Gastroesophageal sphincter (tissue), 3 donors: ENCODE data around the gene SNRPB.

Source experiments
- EP300 ChIP-seq: sonication (generic); formaldehyde crosslinking; IDR thresholded peaks from one replicate; pipeline ENCODE4 v1.6.1; 2017; ENCODE audit warnings: antibody characterized with exemption, mild to moderate bottlenecking
- TF ChIP-seq, protein P1 (sequence below), 4 experiments: fragments of 200-600 bp in 2 of 4; fragments of 450-650 bp in 2 of 4; sonication (generic) in 1 of 4; IDR thresholded peaks; one replicate each; pipeline ENCODE4 v1.5.1; 2017 to 2019; ENCODE audit warnings: antibody characterized with exemption in 4 of 4, mild to moderate bottlenecking in 2 of 4, moderate library complexity in 2 of 4

DNA sequence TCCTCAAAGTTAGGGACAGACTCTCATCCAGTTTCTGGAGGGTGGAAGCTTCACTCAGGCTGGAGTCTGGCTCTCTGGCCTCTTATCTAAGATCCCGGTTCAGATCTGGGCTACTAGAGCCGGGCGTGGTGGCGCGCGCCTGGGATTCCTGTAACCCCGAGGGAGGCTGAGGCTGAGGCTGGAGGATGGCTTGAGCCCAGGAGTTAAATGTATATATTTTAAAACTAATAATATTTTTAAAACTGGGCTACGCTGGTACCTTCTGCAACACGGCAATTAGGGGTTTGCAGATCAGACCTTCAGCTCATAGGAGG, 38.8 kb upstream of the SNRPB start:
- TF ChIP-seq EP300 = no peak
- TF ChIP-seq, protein P1, sequence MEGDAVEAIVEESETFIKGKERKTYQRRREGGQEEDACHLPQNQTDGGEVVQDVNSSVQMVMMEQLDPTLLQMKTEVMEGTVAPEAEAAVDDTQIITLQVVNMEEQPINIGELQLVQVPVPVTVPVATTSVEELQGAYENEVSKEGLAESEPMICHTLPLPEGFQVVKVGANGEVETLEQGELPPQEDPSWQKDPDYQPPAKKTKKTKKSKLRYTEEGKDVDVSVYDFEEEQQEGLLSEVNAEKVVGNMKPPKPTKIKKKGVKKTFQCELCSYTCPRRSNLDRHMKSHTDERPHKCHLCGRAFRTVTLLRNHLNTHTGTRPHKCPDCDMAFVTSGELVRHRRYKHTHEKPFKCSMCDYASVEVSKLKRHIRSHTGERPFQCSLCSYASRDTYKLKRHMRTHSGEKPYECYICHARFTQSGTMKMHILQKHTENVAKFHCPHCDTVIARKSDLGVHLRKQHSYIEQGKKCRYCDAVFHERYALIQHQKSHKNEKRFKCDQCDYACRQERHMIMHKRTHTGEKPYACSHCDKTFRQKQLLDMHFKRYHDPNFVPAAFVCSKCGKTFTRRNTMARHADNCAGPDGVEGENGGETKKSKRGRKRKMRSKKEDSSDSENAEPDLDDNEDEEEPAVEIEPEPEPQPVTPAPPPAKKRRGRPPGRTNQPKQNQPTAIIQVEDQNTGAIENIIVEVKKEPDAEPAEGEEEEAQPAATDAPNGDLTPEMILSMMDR (IDR thresholded peaks at IDR 0.05) = no peak
